ENCODE data around the gene ARHGAP42.

DNA sequence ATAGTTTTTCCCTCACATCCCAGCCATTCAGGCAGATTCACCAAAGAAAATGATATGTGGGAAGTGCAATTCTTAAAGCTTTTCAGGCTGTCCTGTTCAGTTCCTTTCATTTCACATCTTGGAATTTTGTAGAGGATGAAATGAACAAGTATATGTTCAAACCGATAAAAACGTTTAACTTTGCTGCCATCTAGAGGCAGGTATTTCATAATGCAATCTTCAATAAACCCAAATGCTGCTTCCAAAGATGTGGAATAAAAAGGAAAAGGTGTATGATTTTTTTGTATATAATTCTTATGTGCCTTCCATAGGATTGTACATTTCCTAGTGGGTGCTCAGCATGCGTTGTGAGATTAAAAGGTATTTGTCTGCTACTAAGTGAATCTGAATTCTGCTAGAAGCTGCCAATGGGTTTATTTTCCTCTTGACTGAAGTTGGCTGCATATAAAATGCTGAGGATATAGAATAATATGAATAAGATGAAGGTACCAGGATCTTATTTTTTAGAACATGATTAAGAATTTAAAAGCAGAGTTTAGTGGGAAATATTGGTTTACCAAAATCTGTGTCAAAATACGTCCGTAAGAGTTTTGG lies 243.2 kb downstream of the ARHGAP42 start:
- TF ChIP-seq, protein P1, sequence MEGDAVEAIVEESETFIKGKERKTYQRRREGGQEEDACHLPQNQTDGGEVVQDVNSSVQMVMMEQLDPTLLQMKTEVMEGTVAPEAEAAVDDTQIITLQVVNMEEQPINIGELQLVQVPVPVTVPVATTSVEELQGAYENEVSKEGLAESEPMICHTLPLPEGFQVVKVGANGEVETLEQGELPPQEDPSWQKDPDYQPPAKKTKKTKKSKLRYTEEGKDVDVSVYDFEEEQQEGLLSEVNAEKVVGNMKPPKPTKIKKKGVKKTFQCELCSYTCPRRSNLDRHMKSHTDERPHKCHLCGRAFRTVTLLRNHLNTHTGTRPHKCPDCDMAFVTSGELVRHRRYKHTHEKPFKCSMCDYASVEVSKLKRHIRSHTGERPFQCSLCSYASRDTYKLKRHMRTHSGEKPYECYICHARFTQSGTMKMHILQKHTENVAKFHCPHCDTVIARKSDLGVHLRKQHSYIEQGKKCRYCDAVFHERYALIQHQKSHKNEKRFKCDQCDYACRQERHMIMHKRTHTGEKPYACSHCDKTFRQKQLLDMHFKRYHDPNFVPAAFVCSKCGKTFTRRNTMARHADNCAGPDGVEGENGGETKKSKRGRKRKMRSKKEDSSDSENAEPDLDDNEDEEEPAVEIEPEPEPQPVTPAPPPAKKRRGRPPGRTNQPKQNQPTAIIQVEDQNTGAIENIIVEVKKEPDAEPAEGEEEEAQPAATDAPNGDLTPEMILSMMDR (IDR thresholded peaks at IDR 0.05), result peak; percentile 50 to 72 (median 64)
- TF ChIP-seq POLR2A (IDR thresholded peaks at IDR 0.05), result no peak

All from adrenal gland (tissue), 5 donors.